GM18519 (cell line): ENCODE data around the gene PLAC8.
"Not testable (repeated sequence)": the region's sequence is repeated elsewhere in the genome, so short reads cannot be mapped to it uniquely, and the experiment has no call there.

Experiments
- ATAC-seq: cut with Tn5 transposase; IDR thresholded peaks from one replicate; pipeline ENCODE4 v1.9.1; 2021; ENCODE audit warnings: mild to moderate bottlenecking, moderate library complexity; ENCODE audit not compliant: unreplicated experiment, low FRiP score

PLAC8 gene, protein sequence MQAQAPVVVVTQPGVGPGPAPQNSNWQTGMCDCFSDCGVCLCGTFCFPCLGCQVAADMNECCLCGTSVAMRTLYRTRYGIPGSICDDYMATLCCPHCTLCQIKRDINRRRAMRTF

DNA sequence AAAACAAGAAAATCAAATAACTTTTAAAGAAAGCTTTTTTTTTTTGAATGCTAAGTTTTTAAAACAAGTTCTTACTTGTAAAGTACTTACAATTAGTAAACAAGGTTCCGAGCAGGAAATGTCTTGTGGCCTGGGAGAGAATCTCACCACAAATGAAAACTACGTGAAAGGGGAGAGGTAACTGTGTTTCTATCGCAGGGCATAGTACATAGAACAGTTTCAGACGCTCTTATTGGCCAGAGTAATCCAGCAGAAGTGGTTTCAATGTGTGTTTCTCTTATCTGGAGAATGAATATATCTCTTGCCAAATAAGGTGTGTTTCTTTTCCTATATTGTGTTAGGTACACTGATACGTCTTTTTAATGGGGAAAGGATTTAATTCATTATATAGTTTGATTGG is at the start of gene PLAC8:
TSS of gene PLAC8 (minus strand) at position 154 of the 400 bp plus-strand sequence. CDS start 6,808 bp downstream, outside the sequence.
- peak; percentile 48 for ATAC-seq

DNA sequence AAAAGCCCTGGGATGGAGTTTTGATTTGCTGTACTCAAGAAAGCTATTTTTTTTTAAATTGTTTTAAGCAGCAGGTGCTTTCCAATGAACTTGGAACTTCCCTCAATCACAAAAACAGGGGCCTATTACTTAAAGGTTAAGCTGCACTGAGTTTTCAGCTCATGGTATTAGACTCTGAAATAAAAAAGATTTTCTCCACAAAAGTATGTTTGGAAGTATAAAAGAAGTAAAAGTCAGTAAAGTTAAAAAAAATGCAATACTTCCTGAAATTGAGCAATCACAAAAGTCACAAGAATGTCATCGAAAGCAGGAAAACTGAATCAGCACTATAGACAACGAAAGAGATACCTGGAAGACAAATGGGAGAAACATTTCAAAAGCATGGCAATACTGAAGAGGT is 38.9 kb upstream of the PLAC8 start:
- no peak for ATAC-seq

DNA sequence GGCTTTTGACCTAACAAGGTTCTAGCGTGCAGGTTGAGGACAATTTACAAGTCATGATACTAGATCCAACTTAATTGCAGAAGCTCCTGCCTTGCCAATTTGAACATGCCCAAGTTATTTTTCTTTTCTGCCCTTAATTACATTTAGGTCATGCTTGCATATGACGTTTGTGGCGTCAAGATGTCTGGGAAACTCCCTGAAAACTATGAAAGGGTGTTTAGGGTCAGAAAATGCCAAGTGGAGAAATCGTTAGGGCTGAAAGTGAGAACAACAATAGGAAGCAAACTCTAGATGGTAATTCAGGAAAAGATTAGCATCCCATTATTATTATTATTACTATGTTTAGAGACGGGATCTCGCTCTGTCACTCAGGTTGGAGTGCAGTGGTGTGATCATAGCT is 38.2 kb upstream of the PLAC8 start:
- ATAC-seq = no peak

DNA sequence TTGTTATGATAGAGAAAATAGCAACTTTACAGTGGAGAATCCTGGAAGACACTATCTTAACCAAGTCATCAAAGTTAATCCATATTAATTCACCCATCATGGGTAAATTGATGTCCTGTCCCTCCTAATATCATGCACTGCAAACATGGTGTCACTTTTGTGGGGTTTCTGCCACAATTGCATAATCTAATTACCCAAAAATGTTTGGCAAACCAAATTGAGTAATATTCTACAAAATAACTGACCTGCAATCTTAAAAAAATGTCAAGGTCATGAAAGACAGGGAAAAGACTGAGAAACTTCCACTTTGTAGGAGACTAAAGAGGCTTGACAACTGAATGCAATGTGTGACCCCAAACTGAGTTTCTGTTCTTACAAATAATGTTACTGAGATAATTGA is 37.1 kb upstream of the PLAC8 start:
- ATAC-seq = no peak

DNA sequence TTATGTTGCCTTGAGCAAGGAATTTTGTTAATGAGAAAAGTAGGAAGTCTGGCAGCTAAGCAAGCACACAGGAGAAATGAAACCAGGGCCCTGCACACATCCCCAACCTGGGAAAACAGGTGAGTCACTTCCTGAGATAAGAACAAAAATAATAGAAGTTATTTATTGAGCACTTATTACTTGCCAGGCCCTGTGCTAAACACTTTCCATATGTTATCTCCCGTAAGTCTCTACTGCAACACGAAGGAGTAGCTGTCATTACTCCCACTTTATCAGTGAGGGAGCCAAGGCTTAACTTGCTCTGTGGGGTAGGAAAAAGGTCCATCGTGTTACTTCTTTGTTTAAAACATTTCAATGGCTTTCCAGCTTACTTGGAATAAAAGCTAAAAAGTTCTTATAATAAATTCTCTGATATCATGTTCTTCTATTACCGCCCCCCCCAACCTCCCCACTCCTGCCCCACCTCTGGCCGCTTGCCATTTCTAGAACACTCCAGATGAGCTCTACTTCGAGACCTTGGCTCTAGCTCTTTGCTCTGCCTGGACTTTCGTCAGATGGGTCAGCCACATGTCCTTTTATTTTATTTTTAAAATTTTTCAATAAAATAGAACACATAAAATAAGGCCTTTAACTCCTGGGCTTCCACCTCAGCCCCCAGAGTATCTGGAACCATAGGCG is 36.3 kb upstream of the PLAC8 start:
- ATAC-seq = no peak

DNA sequence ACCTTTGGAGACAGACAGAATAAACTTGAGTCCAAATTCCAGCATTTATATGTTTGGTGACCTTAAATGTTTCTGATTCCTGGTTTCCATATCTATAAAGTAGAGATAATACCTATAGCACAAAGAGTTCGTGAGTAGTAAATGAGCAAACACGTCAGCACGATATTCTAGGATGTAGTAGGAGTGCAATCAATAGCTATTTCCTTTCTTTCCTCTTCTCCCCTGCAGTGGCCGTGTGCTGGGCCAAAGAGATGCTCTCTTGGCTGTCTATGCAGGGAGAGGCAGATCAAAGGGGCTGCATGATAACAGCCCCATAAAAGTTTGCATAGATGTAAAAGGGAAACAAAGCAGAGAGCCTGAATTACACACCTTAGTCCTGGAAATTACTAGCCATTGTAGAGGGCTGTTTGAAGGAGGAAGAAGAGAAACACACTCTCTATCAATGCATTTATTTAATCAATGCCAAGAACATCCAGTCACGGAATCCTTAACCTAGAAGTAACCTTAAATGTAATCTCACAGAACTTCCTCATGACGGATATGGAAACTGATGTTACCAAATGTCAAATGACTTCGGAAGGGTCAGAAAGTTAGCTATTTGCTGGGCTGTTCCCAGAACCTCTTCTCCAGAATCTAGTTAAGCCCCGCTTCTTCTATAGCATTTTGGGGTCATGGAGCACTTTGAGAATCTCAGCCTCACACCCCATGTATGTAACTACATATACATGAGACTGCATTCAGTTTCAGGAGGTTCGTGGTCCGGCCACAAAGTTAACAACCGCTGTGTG is 35.5 kb upstream of the PLAC8 start:
- ATAC-seq = no peak

DNA sequence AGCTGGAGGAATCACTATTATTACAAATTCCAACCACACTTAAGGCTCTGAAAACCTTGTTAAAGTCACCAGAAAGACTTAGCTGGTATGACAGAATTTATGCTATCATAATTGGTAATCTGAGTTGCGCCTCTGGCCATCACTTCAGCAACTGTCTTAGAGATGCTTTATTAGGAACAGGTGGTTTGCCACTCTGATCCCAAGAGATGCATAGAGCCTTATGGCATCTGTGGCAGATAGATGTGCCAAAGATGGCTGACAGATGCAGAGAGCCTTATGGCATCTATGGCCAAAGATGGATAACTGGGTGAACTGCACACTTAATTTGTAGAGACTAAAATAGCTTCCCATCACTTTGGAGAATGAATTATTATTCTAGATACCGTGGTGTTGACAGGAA is 32.3 kb upstream of the PLAC8 start:
- ATAC-seq = no peak

DNA sequence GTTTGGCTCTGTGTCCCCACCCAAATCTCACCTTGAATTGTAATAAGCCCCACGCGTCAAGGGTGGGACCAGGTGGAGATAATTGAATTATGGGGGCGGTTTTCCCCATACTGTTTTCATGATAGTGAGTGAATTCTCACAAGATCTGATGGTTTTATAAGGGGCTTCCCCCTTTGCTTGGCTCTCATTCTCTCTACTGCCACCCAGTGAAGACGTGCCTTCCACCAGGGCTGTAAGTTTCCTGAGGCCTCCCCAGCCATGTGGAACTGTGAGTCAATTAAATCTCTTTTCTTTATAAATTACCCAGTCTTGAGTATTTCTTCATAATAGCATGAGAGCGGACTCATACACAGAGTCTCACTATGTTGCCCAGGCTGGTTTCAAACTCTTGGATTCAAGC is 31.2 kb upstream of the PLAC8 start:
- not testable (repeated sequence) for ATAC-seq

DNA sequence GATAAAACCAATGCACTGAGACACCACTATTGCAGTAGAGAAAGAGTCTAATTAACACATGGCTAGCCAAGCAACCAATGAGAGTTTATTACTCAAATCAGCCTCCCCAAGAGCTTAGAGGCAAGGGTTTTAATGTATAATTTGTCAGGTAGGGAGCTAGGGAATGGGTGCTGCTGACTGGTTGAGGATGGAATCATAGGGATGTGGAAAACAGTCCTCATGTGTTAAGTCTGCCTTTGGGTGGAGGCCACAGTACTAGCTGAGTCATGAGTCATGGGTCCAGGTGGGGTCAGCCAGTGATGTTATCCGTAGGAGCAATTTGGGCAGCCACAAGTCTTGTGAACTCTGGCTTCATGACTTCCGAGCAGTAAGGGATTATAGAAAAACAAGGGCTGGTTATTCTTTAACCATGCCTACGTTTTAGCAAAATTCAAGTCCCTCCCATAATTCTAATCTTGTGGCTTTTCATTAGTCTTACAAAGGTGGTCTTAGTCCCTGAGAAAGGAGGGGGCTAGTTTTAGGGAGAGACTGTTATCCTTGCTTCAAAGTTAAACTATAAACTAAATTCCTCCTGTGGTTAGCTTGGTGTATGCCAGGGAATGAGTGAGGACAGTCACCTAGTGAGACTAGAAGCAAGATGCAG is 25.1 kb upstream of the PLAC8 start:
- no peak for ATAC-seq

DNA sequence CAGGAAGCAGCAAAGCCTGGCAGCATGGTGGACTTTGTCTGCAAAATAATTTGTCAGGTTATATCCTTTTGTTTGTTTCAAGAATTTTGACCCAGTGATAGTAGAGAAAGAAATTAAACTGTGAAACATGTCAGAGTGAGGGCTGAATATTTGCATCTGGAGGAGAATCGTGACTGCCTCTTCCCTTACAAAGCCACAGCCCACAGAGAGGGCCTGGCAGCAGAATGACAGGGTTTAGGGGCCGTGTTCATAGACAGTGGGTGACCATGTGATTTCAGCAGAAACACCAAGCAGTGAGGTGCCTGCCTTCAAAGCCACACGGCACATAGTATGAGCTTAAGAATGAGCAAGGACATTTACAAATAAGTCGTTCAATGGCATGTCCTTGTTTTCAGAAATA is 24.4 kb upstream of the PLAC8 start:
- no peak for ATAC-seq

DNA sequence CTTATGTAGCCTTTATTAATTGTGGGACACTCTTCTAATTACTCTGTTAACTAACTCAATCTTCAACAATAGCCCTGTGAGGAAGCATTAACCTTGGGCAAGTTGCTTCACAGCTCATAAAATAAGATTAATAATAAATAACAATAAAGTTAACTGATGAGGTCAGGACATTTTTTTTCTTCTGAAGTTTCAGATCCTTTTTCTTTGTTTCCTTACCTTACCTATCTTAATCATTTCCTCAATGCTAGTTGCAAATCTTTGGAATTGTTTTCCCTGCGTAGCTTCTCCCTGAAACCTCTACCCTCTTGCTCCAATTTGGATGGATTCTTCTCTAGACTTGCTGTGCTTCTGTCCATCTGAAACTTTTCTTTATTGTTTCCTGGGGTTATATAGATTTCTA is 17.5 kb upstream of the PLAC8 start:
- ATAC-seq = no peak

DNA sequence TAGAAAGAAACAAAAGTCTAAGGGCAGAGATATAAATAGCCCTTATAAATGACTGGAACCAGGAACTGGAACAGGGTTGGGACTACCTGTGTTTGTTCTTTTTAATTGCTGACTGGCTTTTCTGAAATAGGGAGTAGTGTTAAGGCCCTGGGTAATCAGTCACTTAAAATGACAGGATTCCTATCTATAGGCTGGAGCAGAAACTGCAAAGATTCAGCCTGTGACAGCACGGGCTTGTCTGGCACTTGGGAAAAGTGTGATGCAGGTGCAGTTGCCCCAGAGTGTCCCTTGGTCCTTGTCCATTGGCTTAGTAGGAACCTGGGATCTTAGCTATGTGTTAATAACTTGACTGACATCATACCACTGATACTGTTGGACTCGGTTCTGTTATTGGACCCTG is 14.7 kb upstream of the PLAC8 start:
- no peak for ATAC-seq

DNA sequence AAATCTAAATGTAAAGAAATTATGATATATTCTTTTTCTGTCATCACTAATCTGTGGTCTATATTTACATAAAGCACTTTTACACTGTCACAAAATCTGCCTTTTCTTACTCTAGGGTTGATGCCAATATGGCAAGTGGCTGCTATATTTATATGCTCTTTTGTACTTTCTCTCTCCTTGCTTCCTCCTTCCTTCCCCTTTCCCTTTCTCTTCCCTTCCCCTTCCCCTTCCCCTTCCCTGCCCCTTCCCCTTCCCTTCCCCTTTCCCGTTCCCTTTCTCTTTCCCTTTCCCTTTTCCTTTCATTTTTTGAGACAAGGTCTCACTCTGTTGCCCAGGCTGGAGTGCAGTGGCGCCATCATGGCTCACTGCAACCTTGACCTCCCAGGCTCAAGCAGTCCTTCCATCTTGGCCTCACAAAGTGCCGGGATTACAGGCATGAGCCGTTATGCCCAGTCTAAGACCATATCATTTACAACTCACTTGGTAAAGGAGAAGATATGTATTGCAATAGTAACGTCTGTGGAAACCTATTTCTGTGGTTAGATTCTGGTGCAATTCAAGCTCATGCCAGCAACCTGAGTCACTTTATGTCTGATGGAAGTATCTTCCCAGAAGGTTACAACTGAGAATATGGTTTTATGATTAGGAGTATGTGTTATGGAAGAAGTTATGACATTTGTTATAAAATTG is 13.9 kb upstream of the PLAC8 start:
- no peak for ATAC-seq

DNA sequence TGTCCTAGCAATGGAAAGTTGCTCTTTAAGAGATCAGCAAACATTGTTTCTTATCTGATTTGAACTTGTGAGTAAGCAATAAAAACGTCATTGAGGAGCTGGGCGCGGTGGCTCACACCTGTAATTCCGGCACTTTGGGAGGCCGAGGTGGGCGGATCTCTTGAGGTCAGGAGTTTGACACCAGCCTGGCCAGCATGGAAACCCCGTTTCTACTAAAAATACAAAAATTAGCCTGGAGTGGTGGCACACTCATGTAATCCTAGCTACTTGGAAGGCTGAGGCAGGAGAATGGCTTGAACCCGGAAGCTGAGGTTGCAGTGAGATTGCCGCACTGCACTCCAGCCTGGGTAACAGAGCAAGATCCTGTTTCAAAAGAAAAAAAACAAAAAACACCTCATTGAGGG is 11.2 kb upstream of the PLAC8 start:
- ATAC-seq = no peak

DNA sequence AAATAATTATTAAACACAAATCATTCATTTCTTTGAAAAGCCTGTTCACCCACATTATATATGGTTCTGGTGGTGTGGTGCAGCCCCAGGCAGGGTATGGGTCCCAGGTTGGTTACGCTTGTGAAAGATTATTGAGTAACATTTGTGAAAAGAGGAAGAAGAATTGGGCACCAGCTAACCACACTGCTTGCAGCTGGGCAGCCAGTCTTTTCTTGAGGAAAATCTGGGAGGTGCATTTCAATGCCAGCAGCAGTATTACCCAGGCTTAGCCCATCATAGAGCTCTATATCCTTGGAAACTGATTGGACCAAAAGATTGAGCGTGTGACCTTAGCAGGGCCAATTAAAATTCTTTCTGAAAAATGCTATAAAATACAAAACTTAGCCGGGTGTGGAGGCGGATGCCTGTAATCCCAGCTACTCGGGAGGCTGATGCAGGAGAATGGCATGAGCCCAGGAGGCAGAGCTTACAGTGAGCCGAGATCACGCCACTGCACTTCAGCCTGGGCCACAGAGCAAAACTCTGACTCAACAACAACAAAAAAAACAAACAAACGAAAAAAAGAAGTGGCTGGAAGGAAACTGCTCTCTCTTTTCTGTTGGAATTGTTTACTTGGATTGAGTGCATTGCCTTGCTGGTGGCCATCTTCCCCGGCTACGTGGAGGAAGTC is 9.7 kb upstream of the PLAC8 start:
- no peak for ATAC-seq

DNA sequence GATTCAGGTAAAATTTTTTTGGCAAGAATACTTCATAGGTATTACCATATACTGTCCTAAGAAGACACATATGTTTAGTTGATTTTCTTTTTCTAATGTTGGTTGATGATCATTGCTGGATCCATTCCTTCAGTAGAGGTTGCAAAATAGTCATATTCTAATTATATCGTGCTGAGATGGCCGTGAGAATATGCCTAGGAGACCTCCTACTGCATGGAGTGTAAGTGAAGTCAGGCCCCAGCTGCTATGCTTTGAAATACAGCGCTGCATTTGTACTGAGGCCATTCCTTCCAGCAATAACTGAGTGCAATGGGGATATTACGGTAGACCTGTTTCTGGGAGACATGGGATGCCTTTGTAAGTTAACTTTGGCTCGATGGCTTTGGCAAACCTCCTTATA is 6.7 kb upstream of the PLAC8 start:
- ATAC-seq = no peak

DNA sequence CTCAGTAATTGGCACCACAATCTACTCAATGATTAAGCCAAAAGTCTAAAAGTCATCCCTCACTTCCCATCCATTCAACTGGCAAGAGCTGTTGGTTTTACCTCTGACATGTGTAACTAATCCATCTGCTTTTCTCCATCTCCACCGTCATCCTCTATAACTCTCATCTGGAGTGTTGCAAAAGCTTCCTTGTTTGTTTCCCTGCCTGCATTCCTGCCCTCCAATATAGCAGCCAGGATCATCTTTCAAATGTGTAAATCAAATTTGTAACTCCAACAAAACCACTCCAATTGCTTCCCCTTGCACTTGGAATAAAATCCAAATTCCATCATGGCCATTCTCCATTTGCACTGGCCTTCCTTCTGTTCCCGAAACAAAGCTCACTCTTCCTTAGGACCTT is 4.3 kb upstream of the PLAC8 start:
- ATAC-seq = no peak

DNA sequence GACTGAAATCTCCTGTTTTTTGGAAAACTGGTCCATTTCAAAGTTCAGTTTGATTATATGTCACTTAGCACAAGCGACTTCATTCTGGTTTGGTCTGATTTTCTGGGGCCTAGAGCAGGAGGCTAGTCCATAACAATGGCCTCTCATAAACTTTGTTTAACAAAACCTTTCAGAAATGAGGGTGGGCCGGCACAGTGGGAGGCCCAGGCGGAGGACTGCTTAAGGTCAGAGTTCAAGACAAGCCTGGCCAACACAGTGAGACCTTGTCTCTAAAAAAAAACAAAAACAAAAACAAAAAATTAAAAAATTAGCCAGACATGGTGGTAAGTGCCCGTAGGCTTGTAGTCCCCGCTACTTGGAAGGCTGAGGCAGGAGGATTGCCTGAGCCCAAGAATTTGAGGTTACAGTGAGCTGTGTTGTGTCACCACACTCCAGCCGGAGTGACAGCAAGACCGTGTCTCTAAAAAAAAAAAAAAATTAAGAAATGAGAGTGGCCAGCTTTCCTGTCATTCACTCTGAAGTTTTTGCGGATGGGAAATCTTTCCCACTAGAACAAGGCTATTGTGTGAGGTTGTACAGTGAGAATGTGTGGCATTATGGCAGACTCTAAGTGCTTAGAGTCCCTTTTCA is 1.2 kb upstream of the PLAC8 start:
- ATAC-seq = no peak

DNA sequence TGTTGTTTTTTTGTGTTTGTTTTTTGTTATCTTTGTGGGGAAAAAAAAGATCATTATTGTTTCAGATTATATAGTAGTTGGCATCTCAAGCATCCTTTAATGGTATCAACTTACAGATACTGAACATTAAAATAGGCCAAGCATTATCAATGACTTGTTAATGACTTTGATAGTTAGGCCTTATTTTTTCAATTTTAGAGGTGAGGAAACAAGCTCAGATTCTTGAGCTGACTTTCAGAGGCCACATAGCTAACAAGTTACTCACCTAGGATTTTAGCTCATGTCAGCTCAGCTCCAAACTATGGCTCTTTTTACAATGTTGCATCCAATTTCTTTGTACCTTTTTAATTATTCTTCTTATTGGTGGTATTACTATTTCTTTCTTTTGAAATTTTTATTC is 471 bp upstream of the PLAC8 start:
- no peak for ATAC-seq

DNA sequence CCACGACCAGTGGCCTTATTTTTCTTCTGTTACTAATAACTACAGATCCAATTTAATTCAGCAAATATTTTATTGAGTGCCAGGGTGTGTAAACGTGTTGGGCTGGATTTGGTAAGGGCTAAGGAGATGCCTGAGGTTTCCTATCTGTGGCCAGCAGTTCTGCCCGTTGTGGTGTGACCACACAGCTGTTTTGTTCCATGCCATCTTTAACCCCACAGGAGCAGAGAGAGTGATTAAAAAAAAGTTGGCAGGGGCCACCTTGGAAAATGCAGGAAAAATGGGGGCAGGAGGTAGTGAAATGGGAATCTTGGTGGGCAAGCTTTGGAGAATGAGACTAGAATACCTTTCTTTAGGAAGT is 1.1 kb downstream of the PLAC8 start:
- no peak for ATAC-seq
